Right lung (tissue), 10 donors: ENCODE data around the gene SLC7A1. TPM values are rescaled to one million over a fixed set of nuclear protein-coding genes. Genes with fewer than 3 reads are reported as not detected.
"Not testable (repeated sequence)": the region's sequence is repeated elsewhere in the genome, so short reads cannot be mapped to it uniquely, and the experiment has no call there.

Experiments used
- DNase-seq, 2 donors: peaks; one replicate each; pipeline ENCODE4 v3.0.0-alpha.2; 2013
- long read RNA-seq, 8 donors: transcript quantifications; one replicate each; lab custom pipeline, GENCODE V29; 2026
- polyA plus RNA-seq, 5 donors: library from polyadenylated mRNA; unstranded; fragments of 120-200 nt; gene quantifications; one replicate each; pipeline versions ENCODE4 v1.2.1 to v1.2.3, GENCODE V29; 2013; ENCODE audit warnings: inconsistent platforms in 1 of 5, low replicate concordance in 1 of 5; ENCODE audit not compliant: insufficient read length in 5 of 5, insufficient read depth in 1 of 5

SLC7A1 gene
- 10 to 100 TPM in 2 of 5 donors, 1 to 10 TPM in 3; 8.1 to 10.7 (median 9.8) TPM for polyA plus RNA-seq
- long read RNA-seq, donor 1, full-length matches to known transcripts: 2 of 2 reads
- long read RNA-seq, donor 1, partial matches to known transcripts: 0 of 2 reads
- long read RNA-seq, donor 1, other reads (novel, unspliced or antisense): 0 of 2 reads
- long read RNA-seq, donor 2, full-length matches to known transcripts: 2 of 2 reads
- long read RNA-seq, donor 2, partial matches to known transcripts: 0 of 2 reads
- long read RNA-seq, donor 2, other reads (novel, unspliced or antisense): 0 of 2 reads
- long read RNA-seq, donor 3, partial matches to known transcripts: 0 of 1 reads
- long read RNA-seq, donor 3, other reads (novel, unspliced or antisense): 0 of 1 reads
- long read RNA-seq, donor 4: 0 reads
- long read RNA-seq, donor 5, full-length matches to known transcripts: 3 of 3 reads
- long read RNA-seq, donor 5, partial matches to known transcripts: 0 of 3 reads
- long read RNA-seq, donor 5, other reads (novel, unspliced or antisense): 0 of 3 reads
- long read RNA-seq, donor 6, full-length matches to known transcripts: 1 of 1 reads
- long read RNA-seq, donor 6, partial matches to known transcripts: 0 of 1 reads
- long read RNA-seq, donor 6, other reads (novel, unspliced or antisense): 0 of 1 reads
- long read RNA-seq, donor 7, full-length matches to known transcripts: 5 of 5 reads
- long read RNA-seq, donor 7, partial matches to known transcripts: 0 of 5 reads
- long read RNA-seq, donor 7, other reads (novel, unspliced or antisense): 0 of 5 reads
- long read RNA-seq, donor 8, full-length matches to known transcripts: 1 of 1 reads
- long read RNA-seq, donor 8, partial matches to known transcripts: 0 of 1 reads
- long read RNA-seq, donor 8, other reads (novel, unspliced or antisense): 0 of 1 reads

DNA sequence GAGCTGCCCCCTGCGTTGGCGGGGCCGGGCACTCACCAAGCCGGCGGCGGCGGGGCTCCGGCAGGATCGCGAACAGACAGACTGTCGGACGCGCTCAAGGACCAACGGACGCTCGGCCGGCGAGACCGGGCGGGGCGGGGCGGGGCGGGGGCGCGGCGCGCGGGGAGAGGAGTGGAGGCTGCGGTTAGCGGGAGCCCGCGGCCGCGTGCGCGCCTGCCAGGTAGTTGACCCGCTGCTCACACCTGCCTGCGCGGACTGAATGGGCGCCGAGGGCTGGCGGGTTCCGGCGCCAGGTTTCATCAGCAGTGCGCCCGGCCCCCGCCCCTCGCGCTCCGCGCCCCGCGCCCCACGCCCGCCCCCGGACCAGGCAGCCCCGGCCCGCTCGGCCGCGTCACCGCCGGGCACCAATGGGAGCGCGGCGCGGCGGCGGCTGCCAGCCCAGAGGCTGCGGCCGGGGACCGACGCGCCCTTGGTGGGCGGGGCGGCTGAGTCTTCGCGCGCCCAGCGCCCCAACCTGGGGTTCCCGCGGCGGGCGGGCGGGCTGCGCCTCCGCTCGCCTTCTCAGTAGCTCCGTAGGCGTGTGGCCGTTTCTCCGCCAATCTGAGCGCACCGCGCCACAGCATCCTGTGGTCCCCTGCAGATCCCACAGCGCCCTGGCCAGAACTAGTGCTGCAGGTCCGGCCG lies at the start of gene SLC7A1:
TSS of gene SLC7A1 (minus strand) at position 309 of the 684 bp plus-strand sequence. CDS start 59,500 bp downstream, outside the sequence.
- DNase-seq: peak; percentile 73 to 75

- DNase-seq: no peak
Measured at GRCh38 chr13:29640665-29641064, 45.2 kb upstream of the SLC7A1 start.

DNA sequence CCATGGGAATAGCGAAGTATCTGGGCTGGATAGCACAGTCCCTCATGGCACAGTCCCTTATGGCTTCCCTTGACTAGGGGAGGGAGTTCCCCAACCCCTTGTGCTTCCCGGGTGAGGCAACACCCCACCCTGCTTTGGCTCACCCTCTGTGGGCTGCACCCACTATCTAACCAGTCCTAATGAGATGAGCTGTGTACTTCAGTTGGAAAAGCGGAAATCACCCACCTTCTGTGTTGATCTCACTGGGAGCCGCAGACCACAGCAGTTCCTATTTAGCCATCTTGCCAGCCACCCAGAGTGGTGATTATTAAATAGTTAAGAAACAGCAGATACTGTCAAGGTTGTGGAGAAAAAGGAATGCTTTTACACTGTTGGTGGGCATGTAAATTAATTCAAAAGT lies 41.3 kb upstream of the SLC7A1 start:
- not testable (repeated sequence) for DNase-seq

- DNase-seq: no peak
Measured at GRCh38 chr13:29624997-29625396, 29.5 kb upstream of the SLC7A1 start.

- DNase-seq: no peak
Measured at GRCh38 chr13:29621841-29622240, 26.4 kb upstream of the SLC7A1 start.

GRCh38 chr13:29621051-29621800 lies 25.7 kb upstream of the SLC7A1 start:
- no peak for DNase-seq

GRCh38 chr13:29619995-29620394 lies 24.5 kb upstream of the SLC7A1 start:
- no peak for DNase-seq

GRCh38 chr13:29613101-29613500 lies 17.6 kb upstream of the SLC7A1 start:
- DNase-seq: no peak

DNA sequence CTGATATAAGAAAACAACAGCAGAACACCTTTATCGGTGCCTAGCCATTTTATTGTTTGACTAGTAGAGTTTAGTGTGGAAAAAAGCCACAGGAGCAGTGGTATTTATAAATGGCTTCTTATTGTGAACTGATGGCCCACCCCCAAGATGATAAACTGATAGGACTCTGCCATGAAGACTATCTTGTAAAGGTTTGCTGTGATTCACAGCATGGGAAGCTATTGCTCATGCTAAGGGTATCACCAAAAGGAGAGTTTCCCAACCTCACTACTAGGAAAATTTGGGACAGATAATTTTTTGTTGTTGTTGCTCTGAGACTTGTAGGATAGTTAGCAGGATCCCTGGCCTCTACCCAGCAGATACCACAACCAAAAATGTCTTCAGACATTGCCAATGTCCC lies 12.0 kb upstream of the SLC7A1 start:
- no peak for DNase-seq

DNA sequence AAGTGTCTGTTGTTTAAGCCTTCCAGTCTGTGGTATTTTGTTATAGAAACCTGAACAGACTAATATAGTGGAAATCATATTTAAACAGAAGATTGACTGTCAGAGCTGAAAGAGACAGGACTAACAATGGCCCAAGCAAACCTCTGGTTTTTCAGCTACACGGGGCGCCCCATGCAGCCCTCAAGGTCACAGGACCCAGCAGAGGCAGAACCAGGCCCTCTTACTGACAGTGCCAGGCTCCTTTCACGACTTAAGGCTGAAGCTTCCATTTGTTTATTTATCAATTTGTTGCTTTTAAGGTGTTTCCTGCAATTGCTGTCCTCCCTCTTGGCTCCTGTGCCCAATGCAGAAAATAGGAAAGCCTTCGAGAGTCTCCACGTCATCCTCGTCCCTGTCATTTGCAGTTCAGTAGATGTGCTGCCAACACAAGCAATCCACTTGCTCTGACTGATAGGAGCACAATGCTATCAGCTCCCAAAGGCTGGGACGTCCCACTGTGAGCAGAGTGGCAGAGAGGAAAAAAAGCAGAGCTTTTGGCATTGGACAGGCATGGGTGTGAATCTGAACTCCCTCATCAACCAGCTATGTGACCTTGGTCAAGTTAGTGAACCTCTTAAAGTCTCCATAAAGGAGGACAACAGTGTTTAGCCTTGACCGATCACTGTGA lies 10.5 kb upstream of the SLC7A1 start:
- no peak for DNase-seq

DNA sequence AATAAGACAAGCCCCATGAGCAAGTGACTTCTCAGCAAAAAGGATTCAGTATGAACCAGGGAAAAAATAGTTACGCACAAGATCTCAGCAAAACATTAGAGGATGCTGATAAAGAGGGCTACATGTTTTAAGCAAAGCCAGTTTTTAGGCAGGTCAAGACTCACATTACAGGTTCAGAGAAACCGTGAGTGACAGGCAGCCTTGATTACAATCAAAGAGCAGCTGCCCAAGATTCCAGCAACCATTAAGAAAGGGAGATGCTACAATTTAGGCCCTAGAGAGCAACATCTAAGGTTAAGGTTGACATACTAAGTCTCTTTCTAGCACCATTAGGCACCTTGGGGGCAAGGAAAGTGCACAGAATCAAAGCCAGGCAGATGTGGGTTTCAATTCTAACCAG lies 2.8 kb upstream of the SLC7A1 start:
- no peak for DNase-seq

DNA sequence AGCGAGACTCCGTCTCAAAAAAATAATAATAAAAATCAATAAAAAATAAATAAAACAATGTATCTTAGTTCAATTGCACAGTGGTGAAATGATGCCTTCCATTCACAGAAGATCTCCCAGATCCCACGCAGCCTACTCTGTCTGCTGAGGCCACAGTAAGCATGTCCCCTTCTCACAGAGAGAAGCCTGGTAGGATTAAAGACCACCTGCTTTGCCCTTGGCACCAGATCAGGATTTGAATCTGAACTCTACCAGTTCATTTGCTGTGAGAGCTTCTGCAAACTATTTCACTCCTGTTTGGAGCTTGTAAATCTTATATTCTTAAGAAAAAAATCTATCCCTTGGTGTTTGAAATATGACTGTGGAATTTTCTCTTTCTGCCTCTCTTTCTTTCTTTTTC lies 2.2 kb upstream of the SLC7A1 start:
- no peak for DNase-seq

GRCh38 chr13:29597246-29597645 lies 1.8 kb upstream of the SLC7A1 start:
- DNase-seq: no peak

GRCh38 chr13:29596064-29596418 lies 553 bp upstream of the SLC7A1 start:
- no peak for DNase-seq

- peak; percentile 32 to 44 for DNase-seq
Measured at GRCh38 chr13:29594710-29595379, 643 bp downstream of the SLC7A1 start.

GRCh38 chr13:29594303-29594709 lies 1.2 kb downstream of the SLC7A1 start:
- DNase-seq: peak; percentile 26 to 27

DNA sequence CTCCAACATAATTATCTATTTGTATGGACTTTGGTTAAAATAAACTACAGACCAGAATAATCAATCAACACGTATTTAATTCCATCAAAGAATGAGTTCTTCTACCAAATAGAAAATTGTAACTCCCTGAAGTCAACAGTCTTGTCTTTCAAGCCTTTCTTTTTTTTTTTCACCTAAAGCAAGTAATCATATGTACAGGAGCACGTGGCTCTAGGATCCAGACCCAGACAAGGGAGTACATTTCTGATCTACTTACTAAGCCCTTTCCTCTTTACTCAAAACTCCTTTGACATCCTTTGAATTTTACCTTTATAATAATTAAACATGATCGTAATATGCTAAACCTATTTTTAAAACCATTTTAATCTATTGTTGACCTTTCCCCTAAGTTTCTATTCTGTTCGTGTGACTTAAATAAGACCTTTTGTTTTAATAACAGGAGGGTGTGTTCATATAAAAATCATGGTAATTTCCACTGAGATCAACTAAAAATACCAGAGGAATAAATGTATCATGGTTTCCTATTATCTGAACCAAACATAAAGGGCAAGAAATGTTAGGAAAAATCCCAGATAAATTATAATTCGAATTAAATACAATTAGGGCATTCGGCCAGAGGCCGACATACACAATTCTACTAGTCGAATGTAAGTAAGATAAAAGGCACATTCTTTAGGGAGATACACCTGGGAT lies 1.7 kb downstream of the SLC7A1 start:
- DNase-seq: no peak

DNA sequence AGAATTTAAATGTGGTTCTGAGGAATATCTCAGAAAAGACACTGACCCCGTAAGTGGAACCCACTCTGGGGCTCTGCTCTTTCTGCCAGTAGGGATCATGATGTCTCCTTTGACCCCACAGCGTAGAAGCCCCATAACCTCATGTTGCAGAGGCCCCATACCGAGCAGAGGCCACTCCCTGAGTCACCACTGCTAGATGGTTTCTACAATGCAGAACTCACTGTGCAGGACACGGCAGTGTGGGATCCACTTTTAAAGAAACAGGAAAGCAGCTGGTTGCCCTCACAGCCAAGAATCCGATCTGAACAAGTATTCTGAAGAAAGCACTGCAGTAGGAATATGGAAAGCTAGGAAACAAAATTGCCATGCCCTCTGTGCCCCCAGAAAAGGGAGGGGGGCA lies 4.2 kb downstream of the SLC7A1 start:
- DNase-seq: no peak

GRCh38 chr13:29589967-29590366 lies 5.5 kb downstream of the SLC7A1 start:
- no peak for DNase-seq

DNA sequence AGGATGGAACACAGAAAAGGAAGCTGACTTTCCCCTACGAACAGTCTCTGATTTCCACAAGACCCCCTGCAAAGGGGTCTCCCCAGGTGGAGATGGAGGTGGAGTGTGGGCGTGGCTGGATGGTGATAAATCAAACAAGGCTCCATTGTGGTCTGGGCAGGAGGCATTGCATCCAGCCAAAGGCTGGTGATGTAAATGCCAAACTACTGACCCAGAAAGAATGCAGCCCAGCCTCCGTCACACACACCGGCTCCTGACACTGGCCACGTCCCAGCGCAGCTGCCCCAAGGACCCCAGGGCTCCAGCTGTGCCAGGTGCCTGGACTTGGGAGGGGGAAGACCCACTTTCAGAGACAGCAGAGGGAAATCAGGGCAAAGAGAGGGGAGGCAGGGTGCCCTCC lies 6.3 kb downstream of the SLC7A1 start:
- no peak for DNase-seq
